ENCODE measurements around the gene NR2F1. TPM values are rescaled to one million over a fixed set of nuclear protein-coding genes. Genes with fewer than 3 reads are reported as not detected.

Gene NR2F1
- total RNA-seq, 1 experiment from 2014 or later = 88.4 TPM

- intact Hi-C loops (cut with micrococcal nuclease) = no loop called here
- BruUV-seq (replicated peaks) = no TSS peak
- Histone ChIP-seq H3K36me3 (ENCODE audit: low read depth, low read length) (no peaks in the 10 kb centered on the region), H3K79me2 (ENCODE audit: low read length) (no peaks in the 10 kb centered on the region), H3K27ac (ENCODE audit: low read length) (no peak overlapping the region), H3K9me3 (ENCODE audit: low read length) (no peaks in the 10 kb centered on the region), H3K4me1 (ENCODE audit: insufficient read depth, low read length) (no peaks in the 10 kb centered on the region), H3K4me2 (ENCODE audit: low read length) (no peak overlapping the region), H3K9ac (ENCODE audit: low read length) (no peak overlapping the region), H4K20me1 (ENCODE audit: low read length) (no peaks in the 10 kb centered on the region), H3K9me2 (replicated peaks; ENCODE audit: low read length) (no peaks in the 10 kb centered on the region), H3K27me3 (ENCODE audit: low read length) (no peaks in the 10 kb centered on the region), H3F3A (ENCODE audit: low read length, unreplicated experiment) (no peaks in the 10 kb centered on the region), H3K4me3 (ENCODE audit: low read length) (no peak overlapping the region), H2AFZ (ENCODE audit: low read length) (no peak overlapping the region)
- TF ChIP-seq EZH2 (IDR thresholded peaks at IDR 0.05; ENCODE audit: low read length, unreplicated experiment) (no peak), EZH2phosphoT487 (IDR thresholded peaks at IDR 0.05; ENCODE audit: borderline replicate concordance, low read length) (no peak), CTCF (conservative IDR thresholded peaks at IDR 0.05; ENCODE audit: low read depth, low read length) (no peak)
- POLR2A ChIA-PET (ENCODE audit: unreplicated experiment) = no interaction called here
- DNase-seq (no peak), ATAC-seq (no peak)
- CTCF ChIA-PET = no interaction called here
These were observed 53.8 kb downstream of the NR2F1 start for GRCh38 chr5:93636837-93637236.

GRCh38 chr5:93637697-93638096 lies 54.7 kb downstream of the NR2F1 start:
- H3K27me3 ChIP-seq (ENCODE audit: low read length) = no peaks in the 10 kb centered on the region
- H3K79me2 ChIP-seq (ENCODE audit: low read length) = no peaks in the 10 kb centered on the region
- no peak for DNase-seq
- TF ChIP-seq EZH2phosphoT487 (IDR thresholded peaks at IDR 0.05; ENCODE audit: borderline replicate concordance, low read length) (no peak), EZH2 (IDR thresholded peaks at IDR 0.05; ENCODE audit: low read length, unreplicated experiment) (no peak), CTCF (conservative IDR thresholded peaks at IDR 0.05; ENCODE audit: low read depth, low read length) (no peak)
- H3F3A ChIP-seq (ENCODE audit: low read length, unreplicated experiment) = no peaks in the 10 kb centered on the region
- no peaks in the 10 kb centered on the region for H4K20me1 ChIP-seq (ENCODE audit: low read length)
- ChIA-PET CTCF (no interaction called here), POLR2A (ENCODE audit: unreplicated experiment) (interaction anchor here (0.6 kb wide), 1 partner anchor 21 kb away, joined by 12 read pairs; no protein-coding TSS in a partner anchor)
- intact Hi-C loops (cut with micrococcal nuclease) = no loop called here
- H3K9me2 ChIP-seq (replicated peaks; ENCODE audit: low read length) = no peaks in the 10 kb centered on the region
- H3K36me3 ChIP-seq (ENCODE audit: low read depth, low read length) = no peaks in the 10 kb centered on the region
- no peak overlapping the region for H3K4me3 ChIP-seq (ENCODE audit: low read length)
- BruUV-seq (replicated peaks) = no TSS peak
- H3K9ac ChIP-seq (ENCODE audit: low read length) = no peak overlapping the region
- no peak overlapping the region for H2AFZ ChIP-seq (ENCODE audit: low read length)
- ATAC-seq = no peak
- H3K27ac ChIP-seq (ENCODE audit: low read length) = no peak overlapping the region
- H3K4me1 ChIP-seq (ENCODE audit: insufficient read depth, low read length) = no peaks in the 10 kb centered on the region
- no peak overlapping the region for H3K4me2 ChIP-seq (ENCODE audit: low read length)
- H3K9me3 ChIP-seq (ENCODE audit: low read length) = no peaks in the 10 kb centered on the region

- BruUV-seq (replicated peaks) = no TSS peak
- no peaks in the 10 kb centered on the region for H3K4me1 ChIP-seq (ENCODE audit: insufficient read depth, low read length)
- no peak overlapping the region for H3K4me3 ChIP-seq (ENCODE audit: low read length)
- H3K36me3 ChIP-seq (ENCODE audit: low read depth, low read length) = no peaks in the 10 kb centered on the region
- no peak overlapping the region for H3K27ac ChIP-seq (ENCODE audit: low read length)
- ATAC-seq (no peak), DNase-seq (no peak)
- H2AFZ ChIP-seq (ENCODE audit: low read length) = no peak overlapping the region
- no peak overlapping the region for H3K9ac ChIP-seq (ENCODE audit: low read length)
- H3K79me2 ChIP-seq (ENCODE audit: low read length) = no peaks in the 10 kb centered on the region
- H4K20me1 ChIP-seq (ENCODE audit: low read length) = no peaks in the 10 kb centered on the region
- TF ChIP-seq EZH2phosphoT487 (IDR thresholded peaks at IDR 0.05; ENCODE audit: borderline replicate concordance, low read length) (no peak), EZH2 (IDR thresholded peaks at IDR 0.05; ENCODE audit: low read length, unreplicated experiment) (no peak), CTCF (conservative IDR thresholded peaks at IDR 0.05; ENCODE audit: low read depth, low read length) (no peak)
- no peak overlapping the region for H3K4me2 ChIP-seq (ENCODE audit: low read length)
- ChIA-PET POLR2A (ENCODE audit: unreplicated experiment) (no interaction called here), CTCF (no interaction called here)
- no peaks in the 10 kb centered on the region for H3K9me3 ChIP-seq (ENCODE audit: low read length)
- intact Hi-C loops (cut with micrococcal nuclease) = no loop called here
- no peaks in the 10 kb centered on the region for H3K9me2 ChIP-seq (replicated peaks; ENCODE audit: low read length)
- no peaks in the 10 kb centered on the region for H3K27me3 ChIP-seq (ENCODE audit: low read length)
- H3F3A ChIP-seq (ENCODE audit: low read length, unreplicated experiment) = no peaks in the 10 kb centered on the region
These were observed 59.5 kb downstream of the NR2F1 start for GRCh38 chr5:93642526-93642925.

Other genes with a start within 250 kb of the NR2F1 start
- gene NR2F1-AS1, start 2.0 kb upstream of the NR2F1 start, total RNA-seq (2014; rRNA removed) = 24.1 and 28.8 TPM in 2 replicates
- 0.46 and 0.66 TPM in 2 replicates for gene POU5F2, start 158.4 kb downstream of the NR2F1 start, total RNA-seq (2014; rRNA removed)